ENCODE results near the gene MTFMT. TPM values are rescaled to one million over a fixed set of nuclear protein-coding genes. Genes with fewer than 3 reads are reported as not detected.

Gene MTFMT
- total and polyA plus RNA-seq, 2 experiments from 2014 or later: 19.0 to 36.0 TPM

- Histone ChIP-seq H3K27ac (ENCODE audit: low read depth) (no peak overlapping the region), H3K27me3 (ENCODE audit: insufficient read depth) (no peaks in the 10 kb centered on the region), H3K4me3 (no peak overlapping the region), H3F3A (replicated peaks; ENCODE audit: low read depth) (no peaks in the 10 kb centered on the region), H3K9me2 (ENCODE audit: insufficient read depth) (peaks cover 4% of the 10 kb centered on the region; the same call in 1 of the 2 replicates), H3K4me2 (no peak overlapping the region), H2AFZ (no peak overlapping the region), H3K36me3 (ENCODE audit: insufficient read depth) (peaks cover 13% of the 10 kb centered on the region; the same call in 1 of the 2 replicates), H3K4me1 (ENCODE audit: insufficient read depth) (no peaks in the 10 kb centered on the region), H4K20me1 (replicated peaks; ENCODE audit: insufficient read depth) (no peaks in the 10 kb centered on the region), H3K79me2 (replicated peaks; ENCODE audit: insufficient read depth) (no peaks in the 10 kb centered on the region)
- Mint-ChIP-seq H3K9me3 (peaks cover 45% of the 10 kb centered on the region), H3K27me3 (ENCODE audit: insufficient read depth, low read depth, poor library complexity) (peaks cover 18% of the 10 kb centered on the region), H3K4me1 (no peaks in the 10 kb centered on the region; the same call in 2 of the 3 replicates), H3K36me3 (ENCODE audit: low read depth) (peaks cover 61% of the 10 kb centered on the region), H3K27ac (no peak overlapping the region), H3K4me3 (no peak overlapping the region)
- TF ChIP-seq NANOG (IDR thresholded peaks at IDR 0.05; ENCODE audit: borderline replicate concordance) (no peak), ZNF331 (CRISPR knock-in tag; IDR thresholded peaks at IDR 0.05; ENCODE audit: low read depth) (no peak)
- DNase-seq (ENCODE audit: low spot score) (no peak), ATAC-seq (no peak)
Observed at GRCh38 chr15:64954395-64954794, 75.0 kb downstream of the MTFMT start.

- Histone ChIP-seq H3K4me1 (ENCODE audit: insufficient read depth) (no peaks in the 10 kb centered on the region), H3K36me3 (ENCODE audit: insufficient read depth) (peaks cover 11% of the 10 kb centered on the region; the same call in 1 of the 2 replicates), H3K79me2 (replicated peaks; ENCODE audit: insufficient read depth) (no peaks in the 10 kb centered on the region), H3K27me3 (ENCODE audit: insufficient read depth) (no peaks in the 10 kb centered on the region), H3K4me2 (no peak overlapping the region), H3K27ac (ENCODE audit: low read depth) (no peak overlapping the region), H2AFZ (no peak overlapping the region), H3F3A (replicated peaks; ENCODE audit: low read depth) (0 out of 2 replicates have a peak, but pooled peaks cover 4% of the 10 kb centered on the region), H3K4me3 (no peak overlapping the region), H3K9me2 (ENCODE audit: insufficient read depth) (peaks cover 4% of the 10 kb centered on the region; the same call in 1 of the 2 replicates), H4K20me1 (replicated peaks; ENCODE audit: insufficient read depth) (no peaks in the 10 kb centered on the region)
- DNase-seq (ENCODE audit: low spot score): no peak
- Mint-ChIP-seq H3K36me3 (ENCODE audit: low read depth) (peaks cover 51% of the 10 kb centered on the region), H3K4me1 (peaks cover 2% of the 10 kb centered on the region; the same call in 1 of the 3 replicates), H3K27ac (no peak overlapping the region), H3K4me3 (no peak overlapping the region; the same call in 2 of the 3 replicates), H3K9me3 (peaks cover 45% of the 10 kb centered on the region), H3K27me3 (ENCODE audit: insufficient read depth, low read depth, poor library complexity) (peaks cover 22% of the 10 kb centered on the region)
- no peak for ATAC-seq
- TF ChIP-seq STAT1 (IDR thresholded peaks at IDR 0.05; ENCODE audit: unreplicated experiment): no peak
- no peak for TF ChIP-seq ZNF331 (CRISPR knock-in tag; IDR thresholded peaks at IDR 0.05; ENCODE audit: low read depth)
- no peak for TF ChIP-seq POLR2AphosphoS5 (IDR thresholded peaks at IDR 0.05; ENCODE audit: low read depth)
- TF ChIP-seq ZNF462 (CRISPR knock-in tag; IDR thresholded peaks at IDR 0.05): no peak
- no peak for TF ChIP-seq JUNB (IDR thresholded peaks at IDR 0.05; ENCODE audit: unreplicated experiment)
- TF ChIP-seq EZH2 (IDR thresholded peaks at IDR 0.05; ENCODE audit: low read depth, unreplicated experiment): no peak
- no peak for TF ChIP-seq ZNF114 (CRISPR knock-in tag; IDR thresholded peaks at IDR 0.05)
- no peak for TF ChIP-seq ETS1 (IDR thresholded peaks at IDR 0.05)
- no peak for TF ChIP-seq CTCF (conservative IDR thresholded peaks at IDR 0.05; ENCODE audit: low read depth in 2 of 2)
Observed at GRCh38 chr15:64951777-64952418, 77.5 kb downstream of the MTFMT start.
